Measurements from ENCODE around the gene RAPGEF1.

RAPGEF1 gene

GRCh38 chr9:131703697-131704096 is 36.2 kb downstream of the RAPGEF1 start:
- no peak for TF ChIP-seq FOXP2 (optimal IDR thresholded peaks at IDR 0.05; ENCODE audit: borderline replicate concordance, extremely low read depth, extremely low read length, insufficient read depth)
- no peak for TF ChIP-seq POLR2AphosphoS5 (IDR thresholded peaks at IDR 0.05; ENCODE audit: low read depth, low read length)
- no peak for TF ChIP-seq TAF1 (IDR thresholded peaks at IDR 0.05; ENCODE audit: borderline replicate concordance, insufficient read depth, low read length)

GRCh38 chr9:131702911-131703310 is 37.0 kb downstream of the RAPGEF1 start:
- TF ChIP-seq SIN3A (IDR thresholded peaks at IDR 0.05; ENCODE audit: borderline replicate concordance, insufficient read depth, low read length) = no peak
- TF ChIP-seq REST (IDR thresholded peaks at IDR 0.05; ENCODE audit: insufficient read depth in 1 of 2, low read depth in 2 of 2, low read length in 2 of 2) = no peak
- no peak for TF ChIP-seq TAF1 (IDR thresholded peaks at IDR 0.05; ENCODE audit: borderline replicate concordance, insufficient read depth, low read length)
- no peak for TF ChIP-seq FOXP2 (optimal IDR thresholded peaks at IDR 0.05; ENCODE audit: borderline replicate concordance, extremely low read depth, extremely low read length, insufficient read depth)
- no peak for TF ChIP-seq POLR2AphosphoS5 (IDR thresholded peaks at IDR 0.05; ENCODE audit: low read depth, low read length)

GRCh38 chr9:131701789-131702337 is 38.0 kb downstream of the RAPGEF1 start:
- no peak for TF ChIP-seq FOXP2 (optimal IDR thresholded peaks at IDR 0.05; ENCODE audit: borderline replicate concordance, extremely low read depth, extremely low read length, insufficient read depth)
- TF ChIP-seq POLR2AphosphoS5 (IDR thresholded peaks at IDR 0.05; ENCODE audit: low read depth, low read length) = no peak
- no peak for TF ChIP-seq REST (IDR thresholded peaks at IDR 0.05; ENCODE audit: insufficient read depth in 1 of 2, low read depth in 2 of 2, low read length in 2 of 2)
- TF ChIP-seq TAF1 (IDR thresholded peaks at IDR 0.05; ENCODE audit: borderline replicate concordance, insufficient read depth, low read length) = no peak
- TF ChIP-seq SIN3A (IDR thresholded peaks at IDR 0.05; ENCODE audit: borderline replicate concordance, insufficient read depth, low read length) = no peak

- TF ChIP-seq REST (IDR thresholded peaks at IDR 0.05; ENCODE audit: insufficient read depth in 1 of 2, low read depth in 2 of 2, low read length in 2 of 2) (no peak), SIN3A (IDR thresholded peaks at IDR 0.05; ENCODE audit: borderline replicate concordance, insufficient read depth, low read length) (no peak), POLR2AphosphoS5 (IDR thresholded peaks at IDR 0.05; ENCODE audit: low read depth, low read length) (no peak), TAF1 (IDR thresholded peaks at IDR 0.05; ENCODE audit: borderline replicate concordance, insufficient read depth, low read length) (no peak), FOXP2 (optimal IDR thresholded peaks at IDR 0.05; ENCODE audit: borderline replicate concordance, extremely low read depth, extremely low read length, insufficient read depth) (no peak)
Observed at GRCh38 chr9:131701436-131701781, 38.5 kb downstream of the RAPGEF1 start.

- TF ChIP-seq REST (IDR thresholded peaks at IDR 0.05; ENCODE audit: insufficient read depth in 1 of 2, low read depth in 2 of 2, low read length in 2 of 2) (no peak), SIN3A (IDR thresholded peaks at IDR 0.05; ENCODE audit: borderline replicate concordance, insufficient read depth, low read length) (no peak), POLR2AphosphoS5 (IDR thresholded peaks at IDR 0.05; ENCODE audit: low read depth, low read length) (no peak), TAF1 (IDR thresholded peaks at IDR 0.05; ENCODE audit: borderline replicate concordance, insufficient read depth, low read length) (no peak), FOXP2 (optimal IDR thresholded peaks at IDR 0.05; ENCODE audit: borderline replicate concordance, extremely low read depth, extremely low read length, insufficient read depth) (no peak)
Observed at GRCh38 chr9:131700765-131701435, 39.0 kb downstream of the RAPGEF1 start.
